ENCODE measurements around the gene HES5. TPM values are rescaled to one million over a fixed set of nuclear protein-coding genes. Genes with fewer than 3 reads are reported as not detected.
"Not testable (repeated sequence)": the region's sequence is repeated elsewhere in the genome, so short reads cannot be mapped to it uniquely, and the experiment has no call there.

The HES5 gene
- total RNA-seq, 1 donor = not detected

DNA sequence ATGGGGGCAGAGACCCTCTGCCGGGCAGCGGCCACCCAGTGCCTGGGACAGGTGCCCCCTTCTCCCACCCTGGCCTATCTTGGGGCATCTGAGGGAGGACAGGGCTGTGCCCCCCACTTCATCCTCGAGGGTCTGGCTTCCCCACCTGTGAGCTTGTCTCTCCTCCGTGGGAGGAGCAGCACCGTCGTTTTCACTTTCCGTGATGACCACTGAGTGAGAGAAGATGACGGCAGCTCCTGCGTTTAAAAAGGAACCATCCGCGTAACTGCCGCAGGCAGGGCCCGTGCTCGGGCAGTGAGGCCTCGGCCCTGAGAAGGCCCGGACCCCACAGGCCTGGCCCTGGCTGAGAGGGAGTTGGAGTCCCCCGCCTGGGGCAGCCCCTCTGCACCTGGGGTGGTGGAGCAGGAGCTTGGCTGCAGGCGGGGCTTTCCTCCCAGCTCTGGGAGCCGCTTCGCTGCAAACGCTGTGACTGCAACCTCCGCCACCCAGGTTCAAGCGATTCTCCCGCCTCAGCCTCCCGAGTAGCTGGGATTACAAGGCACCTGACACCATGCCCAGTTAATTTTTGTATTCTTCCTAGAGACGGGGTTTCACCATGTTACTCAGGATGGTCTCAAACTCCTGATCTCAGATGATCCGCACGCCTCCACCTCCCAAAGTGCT, 19.4 kb upstream of the HES5 start:
- not testable (repeated sequence) for DNase-seq (ENCODE audit: insufficient read length, low spot score, missing footprints); H3K27ac ChIP-seq (ENCODE audit: low read depth, low read length); H3K9me3 ChIP-seq (ENCODE audit: low read depth, low read length)

DNA sequence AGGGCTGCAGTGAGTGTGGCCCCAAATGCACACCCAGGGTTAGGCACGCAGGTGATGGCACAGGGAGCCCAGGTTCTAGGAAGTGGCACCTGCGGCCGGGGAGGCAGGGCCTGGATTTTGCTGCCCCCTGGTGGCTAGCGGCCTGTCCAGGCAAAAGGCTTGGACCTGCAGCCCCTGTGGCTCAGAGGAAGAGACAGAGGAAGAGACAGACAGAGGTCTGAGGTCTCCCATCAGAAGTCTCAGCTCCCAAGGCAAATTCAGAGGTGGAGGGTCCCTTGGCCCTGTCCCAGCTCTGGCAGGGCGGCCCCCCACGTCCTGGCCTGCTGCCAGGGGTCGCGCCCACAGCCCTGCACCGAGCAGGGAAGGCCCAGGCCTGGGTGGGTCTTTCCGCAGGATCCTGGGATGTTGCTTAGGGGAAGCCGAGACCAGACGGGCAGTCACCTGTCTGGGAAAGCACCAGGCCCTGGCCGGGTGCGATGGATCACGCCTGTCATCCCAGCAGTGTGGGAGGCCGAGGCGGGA, 18.1 kb upstream of the HES5 start:
- H3K79me2 ChIP-seq (ENCODE audit: insufficient read depth, low read length) = no peaks in the 10 kb centered on the region
- H3K27ac ChIP-seq (ENCODE audit: low read depth, low read length) = no peak overlapping the region
- no peaks in the 10 kb centered on the region for H3K27me3 ChIP-seq (ENCODE audit: insufficient read depth, low read length)
- H3K4me2 ChIP-seq (ENCODE audit: insufficient read depth, low read length) = peak overlapping the region; percentile 67
- H3K4me1 ChIP-seq (ENCODE audit: insufficient read depth, low read length) = peaks cover 14% of the 10 kb centered on the region
- peak; percentile 90 for TF ChIP-seq CTCF (IDR thresholded peaks at IDR 0.05; ENCODE audit: extremely low read depth, low read depth, low read length)
- peak overlapping the region; percentile 36 for H3K4me3 ChIP-seq (ENCODE audit: insufficient read depth, low read length)
- H2AFZ ChIP-seq (ENCODE audit: low read length) = peak overlapping the region; percentile 57
- H3K9me3 ChIP-seq (ENCODE audit: low read depth, low read length) = no peaks in the 10 kb centered on the region
- no peaks in the 10 kb centered on the region for H4K20me1 ChIP-seq (ENCODE audit: insufficient read depth, low read length)
- peak; percentile 100 for DNase-seq (ENCODE audit: insufficient read length, low spot score, missing footprints)
- H3K36me3 ChIP-seq (ENCODE audit: insufficient read depth, low read length) = no peaks in the 10 kb centered on the region

More for the DNA sequence above, 19.4 kb upstream of the HES5 start:
- peaks cover 14% of the 10 kb centered on the region for H3K4me1 ChIP-seq (ENCODE audit: insufficient read depth, low read length)
- not testable (repeated sequence) for H4K20me1 ChIP-seq (ENCODE audit: insufficient read depth, low read length); H3K27me3 ChIP-seq (ENCODE audit: insufficient read depth, low read length); H2AFZ ChIP-seq (ENCODE audit: low read length); H3K4me2 ChIP-seq (ENCODE audit: insufficient read depth, low read length); H3K79me2 ChIP-seq (ENCODE audit: insufficient read depth, low read length); H3K4me3 ChIP-seq (ENCODE audit: insufficient read depth, low read length); H3K36me3 ChIP-seq (ENCODE audit: insufficient read depth, low read length)

DNA sequence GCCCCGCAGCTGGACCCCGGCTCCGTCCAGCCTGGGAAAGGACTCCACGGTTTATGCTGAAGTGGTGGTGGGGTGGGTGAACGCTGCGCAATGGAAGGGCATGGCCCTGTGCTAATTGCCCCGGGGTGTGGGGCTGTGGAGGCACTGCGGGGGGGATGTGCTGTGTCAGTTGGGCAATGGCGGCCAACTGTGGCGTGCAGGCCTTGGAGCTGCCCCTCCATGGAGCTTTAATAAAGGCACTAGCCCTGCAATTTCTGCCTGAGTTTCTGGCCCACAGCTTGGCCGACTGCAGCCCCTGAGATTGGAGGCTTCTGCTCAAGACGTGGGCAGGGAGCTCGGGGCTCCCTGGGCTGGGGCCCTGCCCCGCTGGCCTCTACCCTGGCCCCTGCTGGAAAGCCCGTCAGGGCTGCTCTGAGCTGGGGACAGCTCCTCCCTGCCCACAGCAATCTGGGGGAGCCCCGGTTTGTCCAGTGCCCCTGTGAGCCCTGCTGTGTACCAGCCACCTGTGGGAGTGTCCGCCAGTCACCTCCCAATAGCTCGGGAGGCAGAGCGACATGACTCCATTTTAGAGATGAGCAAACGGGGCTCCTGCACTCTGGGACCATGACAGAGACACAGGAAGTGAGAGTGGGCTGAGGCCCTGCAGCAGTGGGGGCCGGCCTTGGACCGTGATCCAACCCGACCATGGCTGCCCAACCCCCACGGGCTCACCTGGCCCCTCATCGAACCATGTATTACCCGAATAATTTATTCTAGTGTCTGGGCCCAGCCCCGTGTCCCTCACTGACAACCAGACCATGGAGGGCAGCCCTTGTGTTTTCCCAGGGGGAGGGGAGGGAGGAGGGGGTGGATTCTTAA, 17.4 kb upstream of the HES5 start:
- no peak overlapping the region for H3K27ac ChIP-seq (ENCODE audit: low read depth, low read length)
- no peak overlapping the region for H2AFZ ChIP-seq (ENCODE audit: low read length)
- no peaks in the 10 kb centered on the region for H3K79me2 ChIP-seq (ENCODE audit: insufficient read depth, low read length)
- H3K27me3 ChIP-seq (ENCODE audit: insufficient read depth, low read length) = no peaks in the 10 kb centered on the region
- H3K4me1 ChIP-seq (ENCODE audit: insufficient read depth, low read length) = peaks cover 14% of the 10 kb centered on the region
- H3K4me3 ChIP-seq (ENCODE audit: insufficient read depth, low read length) = peak overlapping the region; percentile 74
- H3K9me3 ChIP-seq (ENCODE audit: low read depth, low read length) = no peaks in the 10 kb centered on the region
- TF ChIP-seq CTCF (IDR thresholded peaks at IDR 0.05; ENCODE audit: extremely low read depth, low read depth, low read length) = no peak
- H4K20me1 ChIP-seq (ENCODE audit: insufficient read depth, low read length) = no peaks in the 10 kb centered on the region
- peak overlapping the region; percentile 80 for H3K4me2 ChIP-seq (ENCODE audit: insufficient read depth, low read length)
- no peak for DNase-seq (ENCODE audit: insufficient read length, low spot score, missing footprints)
- H3K36me3 ChIP-seq (ENCODE audit: insufficient read depth, low read length) = no peaks in the 10 kb centered on the region

DNA sequence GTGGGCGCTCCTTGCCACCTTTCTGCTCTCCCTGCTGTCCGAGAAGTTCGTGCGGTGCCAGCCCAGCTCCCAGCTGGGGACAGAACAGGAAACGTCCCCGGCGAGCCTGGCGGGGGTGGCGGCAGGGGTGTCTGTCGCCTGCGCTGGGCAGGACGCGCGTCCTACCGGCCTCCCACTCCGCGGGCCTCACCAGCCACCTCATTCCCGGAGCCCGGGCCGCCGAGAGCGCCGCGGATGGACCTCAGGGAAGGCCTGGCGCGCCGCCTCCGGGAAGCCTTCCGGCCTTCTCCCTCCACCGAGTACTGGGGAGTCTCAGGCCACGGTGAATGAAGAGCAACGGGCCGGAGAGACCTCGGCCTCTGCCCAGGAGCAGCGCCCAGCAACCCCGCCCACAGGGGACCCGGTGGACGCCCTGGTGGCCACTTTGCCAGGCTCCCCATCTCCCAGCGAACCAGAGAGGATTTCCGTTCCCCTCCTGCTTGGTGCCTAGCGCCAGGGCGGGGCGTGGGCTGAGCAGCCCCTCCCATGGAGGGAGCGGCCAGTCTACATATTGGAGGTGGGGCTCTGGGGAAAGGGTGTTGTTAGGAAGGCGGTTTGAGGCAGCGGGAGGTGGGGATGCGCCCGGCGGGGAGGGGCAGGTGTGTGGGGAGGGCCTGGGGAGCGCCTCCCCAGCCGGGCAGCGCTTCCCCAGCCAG, 16.6 kb upstream of the HES5 start:
- Histone ChIP-seq H4K20me1 (ENCODE audit: insufficient read depth, low read length) (no peaks in the 10 kb centered on the region), H3K9me3 (ENCODE audit: low read depth, low read length) (no peaks in the 10 kb centered on the region), H3K27me3 (ENCODE audit: insufficient read depth, low read length) (no peaks in the 10 kb centered on the region), H2AFZ (ENCODE audit: low read length) (peak overlapping the region; percentile 77), H3K36me3 (ENCODE audit: insufficient read depth, low read length) (no peaks in the 10 kb centered on the region), H3K27ac (ENCODE audit: low read depth, low read length) (no peak overlapping the region), H3K4me3 (ENCODE audit: insufficient read depth, low read length) (peak overlapping the region; percentile 74), H3K4me2 (ENCODE audit: insufficient read depth, low read length) (peak overlapping the region; percentile 80), H3K4me1 (ENCODE audit: insufficient read depth, low read length) (peaks cover 14% of the 10 kb centered on the region), H3K79me2 (ENCODE audit: insufficient read depth, low read length) (no peaks in the 10 kb centered on the region)
- peak; percentile 99 for DNase-seq (ENCODE audit: insufficient read length, low spot score, missing footprints)
- TF ChIP-seq CTCF (IDR thresholded peaks at IDR 0.05; ENCODE audit: extremely low read depth, low read depth, low read length) = no peak

All from osteoblast (primary cell).